Measurements from ENCODE around the gene ARHGEF7. TPM values are rescaled to one million over a fixed set of nuclear protein-coding genes. Genes with fewer than 3 reads are reported as not detected.

Gene ARHGEF7
- total and polyA plus RNA-seq, 2 experiments from 2014 or later: 23.6 to 58.9 TPM

GRCh38 chr13:111291908-111292307, 176.8 kb downstream of the ARHGEF7 start:
- no peaks in the 10 kb centered on the region for H3K9me2 ChIP-seq (ENCODE audit: insufficient read depth)
- no peaks in the 10 kb centered on the region for H3K36me3 ChIP-seq (ENCODE audit: insufficient read depth)
- H3K79me2 ChIP-seq (replicated peaks; ENCODE audit: insufficient read depth): no peaks in the 10 kb centered on the region; the same call in 1 of the 2 replicates
- H3F3A ChIP-seq (replicated peaks; ENCODE audit: low read depth): no peaks in the 10 kb centered on the region
- no peaks in the 10 kb centered on the region for H3K27me3 ChIP-seq (ENCODE audit: insufficient read depth)
- no peak overlapping the region for H2AFZ ChIP-seq
- H3K4me3 ChIP-seq: no peak overlapping the region
- DNase-seq (ENCODE audit: low spot score): no peak
- H3K4me2 ChIP-seq: no peak overlapping the region
- H4K20me1 ChIP-seq (replicated peaks; ENCODE audit: insufficient read depth): no peaks in the 10 kb centered on the region; the same call in 1 of the 2 replicates
- TF ChIP-seq POLR2AphosphoS5 (IDR thresholded peaks at IDR 0.05; ENCODE audit: low read depth) (no peak), EZH2 (IDR thresholded peaks at IDR 0.05; ENCODE audit: low read depth, unreplicated experiment) (no peak), EZH2phosphoT487 (IDR thresholded peaks at IDR 0.05; ENCODE audit: unreplicated experiment) (no peak), CREB1 (CRISPR knock-in tag; IDR thresholded peaks at IDR 0.05; ENCODE audit: low read depth) (no peak), ZNF114 (CRISPR knock-in tag; IDR thresholded peaks at IDR 0.05) (no peak), ZNF331 (CRISPR knock-in tag; IDR thresholded peaks at IDR 0.05; ENCODE audit: low read depth) (no peak), NANOG (IDR thresholded peaks at IDR 0.05; ENCODE audit: borderline replicate concordance) (no peak)
- TF ChIP-seq, protein P1, sequence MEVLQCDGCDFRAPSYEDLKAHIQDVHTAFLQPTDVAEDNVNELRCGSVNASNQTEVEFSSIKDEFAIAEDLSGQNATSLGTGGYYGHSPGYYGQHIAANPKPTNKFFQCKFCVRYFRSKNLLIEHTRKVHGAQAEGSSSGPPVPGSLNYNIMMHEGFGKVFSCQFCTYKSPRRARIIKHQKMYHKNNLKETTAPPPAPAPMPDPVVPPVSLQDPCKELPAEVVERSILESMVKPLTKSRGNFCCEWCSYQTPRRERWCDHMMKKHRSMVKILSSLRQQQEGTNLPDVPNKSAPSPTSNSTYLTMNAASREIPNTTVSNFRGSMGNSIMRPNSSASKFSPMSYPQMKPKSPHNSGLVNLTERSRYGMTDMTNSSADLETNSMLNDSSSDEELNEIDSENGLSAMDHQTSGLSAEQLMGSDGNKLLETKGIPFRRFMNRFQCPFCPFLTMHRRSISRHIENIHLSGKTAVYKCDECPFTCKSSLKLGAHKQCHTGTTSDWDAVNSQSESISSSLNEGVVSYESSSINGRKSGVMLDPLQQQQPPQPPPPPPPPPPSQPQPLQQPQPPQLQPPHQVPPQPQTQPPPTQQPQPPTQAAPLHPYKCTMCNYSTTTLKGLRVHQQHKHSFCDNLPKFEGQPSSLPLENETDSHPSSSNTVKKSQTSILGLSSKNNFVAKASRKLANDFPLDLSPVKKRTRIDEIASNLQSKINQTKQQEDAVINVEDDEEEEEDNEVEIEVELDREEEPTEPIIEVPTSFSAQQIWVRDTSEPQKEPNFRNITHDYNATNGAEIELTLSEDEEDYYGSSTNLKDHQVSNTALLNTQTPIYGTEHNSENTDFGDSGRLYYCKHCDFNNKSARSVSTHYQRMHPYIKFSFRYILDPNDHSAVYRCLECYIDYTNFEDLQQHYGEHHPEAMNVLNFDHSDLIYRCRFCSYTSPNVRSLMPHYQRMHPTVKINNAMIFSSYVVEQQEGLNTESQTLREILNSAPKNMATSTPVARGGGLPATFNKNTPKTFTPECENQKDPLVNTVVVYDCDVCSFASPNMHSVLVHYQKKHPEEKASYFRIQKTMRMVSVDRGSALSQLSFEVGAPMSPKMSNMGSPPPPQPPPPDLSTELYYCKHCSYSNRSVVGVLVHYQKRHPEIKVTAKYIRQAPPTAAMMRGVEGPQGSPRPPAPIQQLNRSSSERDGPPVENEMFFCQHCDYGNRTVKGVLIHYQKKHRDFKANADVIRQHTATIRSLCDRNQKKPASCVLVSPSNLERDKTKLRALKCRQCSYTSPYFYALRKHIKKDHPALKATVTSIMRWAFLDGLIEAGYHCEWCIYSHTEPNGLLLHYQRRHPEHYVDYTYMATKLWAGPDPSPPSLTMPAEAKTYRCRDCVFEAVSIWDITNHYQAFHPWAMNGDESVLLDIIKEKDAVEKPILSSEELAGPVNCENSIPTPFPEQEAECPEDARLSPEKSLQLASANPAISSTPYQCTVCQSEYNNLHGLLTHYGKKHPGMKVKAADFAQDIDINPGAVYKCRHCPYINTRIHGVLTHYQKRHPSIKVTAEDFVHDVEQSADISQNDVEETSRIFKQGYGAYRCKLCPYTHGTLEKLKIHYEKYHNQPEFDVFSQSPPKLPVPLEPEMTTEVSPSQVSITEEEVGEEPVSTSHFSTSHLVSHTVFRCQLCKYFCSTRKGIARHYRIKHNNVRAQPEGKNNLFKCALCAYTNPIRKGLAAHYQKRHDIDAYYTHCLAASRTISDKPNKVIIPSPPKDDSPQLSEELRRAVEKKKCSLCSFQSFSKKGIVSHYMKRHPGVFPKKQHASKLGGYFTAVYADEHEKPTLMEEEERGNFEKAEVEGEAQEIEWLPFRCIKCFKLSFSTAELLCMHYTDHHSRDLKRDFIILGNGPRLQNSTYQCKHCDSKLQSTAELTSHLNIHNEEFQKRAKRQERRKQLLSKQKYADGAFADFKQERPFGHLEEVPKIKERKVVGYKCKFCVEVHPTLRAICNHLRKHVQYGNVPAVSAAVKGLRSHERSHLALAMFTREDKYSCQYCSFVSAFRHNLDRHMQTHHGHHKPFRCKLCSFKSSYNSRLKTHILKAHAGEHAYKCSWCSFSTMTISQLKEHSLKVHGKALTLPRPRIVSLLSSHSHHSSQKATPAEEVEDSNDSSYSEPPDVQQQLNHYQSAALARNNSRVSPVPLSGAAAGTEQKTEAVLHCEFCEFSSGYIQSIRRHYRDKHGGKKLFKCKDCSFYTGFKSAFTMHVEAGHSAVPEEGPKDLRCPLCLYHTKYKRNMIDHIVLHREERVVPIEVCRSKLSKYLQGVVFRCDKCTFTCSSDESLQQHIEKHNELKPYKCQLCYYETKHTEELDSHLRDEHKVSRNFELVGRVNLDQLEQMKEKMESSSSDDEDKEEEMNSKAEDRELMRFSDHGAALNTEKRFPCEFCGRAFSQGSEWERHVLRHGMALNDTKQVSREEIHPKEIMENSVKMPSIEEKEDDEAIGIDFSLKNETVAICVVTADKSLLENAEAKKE (CRISPR knock-in tag; IDR thresholded peaks at IDR 0.05): no peak
- TF ChIP-seq, protein P2, sequence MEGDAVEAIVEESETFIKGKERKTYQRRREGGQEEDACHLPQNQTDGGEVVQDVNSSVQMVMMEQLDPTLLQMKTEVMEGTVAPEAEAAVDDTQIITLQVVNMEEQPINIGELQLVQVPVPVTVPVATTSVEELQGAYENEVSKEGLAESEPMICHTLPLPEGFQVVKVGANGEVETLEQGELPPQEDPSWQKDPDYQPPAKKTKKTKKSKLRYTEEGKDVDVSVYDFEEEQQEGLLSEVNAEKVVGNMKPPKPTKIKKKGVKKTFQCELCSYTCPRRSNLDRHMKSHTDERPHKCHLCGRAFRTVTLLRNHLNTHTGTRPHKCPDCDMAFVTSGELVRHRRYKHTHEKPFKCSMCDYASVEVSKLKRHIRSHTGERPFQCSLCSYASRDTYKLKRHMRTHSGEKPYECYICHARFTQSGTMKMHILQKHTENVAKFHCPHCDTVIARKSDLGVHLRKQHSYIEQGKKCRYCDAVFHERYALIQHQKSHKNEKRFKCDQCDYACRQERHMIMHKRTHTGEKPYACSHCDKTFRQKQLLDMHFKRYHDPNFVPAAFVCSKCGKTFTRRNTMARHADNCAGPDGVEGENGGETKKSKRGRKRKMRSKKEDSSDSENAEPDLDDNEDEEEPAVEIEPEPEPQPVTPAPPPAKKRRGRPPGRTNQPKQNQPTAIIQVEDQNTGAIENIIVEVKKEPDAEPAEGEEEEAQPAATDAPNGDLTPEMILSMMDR (conservative IDR thresholded peaks at IDR 0.05; ENCODE audit: low read depth in 2 of 2): no peak
- TF ChIP-seq, protein P3, sequence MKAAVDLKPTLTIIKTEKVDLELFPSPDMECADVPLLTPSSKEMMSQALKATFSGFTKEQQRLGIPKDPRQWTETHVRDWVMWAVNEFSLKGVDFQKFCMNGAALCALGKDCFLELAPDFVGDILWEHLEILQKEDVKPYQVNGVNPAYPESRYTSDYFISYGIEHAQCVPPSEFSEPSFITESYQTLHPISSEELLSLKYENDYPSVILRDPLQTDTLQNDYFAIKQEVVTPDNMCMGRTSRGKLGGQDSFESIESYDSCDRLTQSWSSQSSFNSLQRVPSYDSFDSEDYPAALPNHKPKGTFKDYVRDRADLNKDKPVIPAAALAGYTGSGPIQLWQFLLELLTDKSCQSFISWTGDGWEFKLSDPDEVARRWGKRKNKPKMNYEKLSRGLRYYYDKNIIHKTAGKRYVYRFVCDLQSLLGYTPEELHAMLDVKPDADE (IDR thresholded peaks at IDR 0.05): no peak
- TF ChIP-seq, protein P4, sequence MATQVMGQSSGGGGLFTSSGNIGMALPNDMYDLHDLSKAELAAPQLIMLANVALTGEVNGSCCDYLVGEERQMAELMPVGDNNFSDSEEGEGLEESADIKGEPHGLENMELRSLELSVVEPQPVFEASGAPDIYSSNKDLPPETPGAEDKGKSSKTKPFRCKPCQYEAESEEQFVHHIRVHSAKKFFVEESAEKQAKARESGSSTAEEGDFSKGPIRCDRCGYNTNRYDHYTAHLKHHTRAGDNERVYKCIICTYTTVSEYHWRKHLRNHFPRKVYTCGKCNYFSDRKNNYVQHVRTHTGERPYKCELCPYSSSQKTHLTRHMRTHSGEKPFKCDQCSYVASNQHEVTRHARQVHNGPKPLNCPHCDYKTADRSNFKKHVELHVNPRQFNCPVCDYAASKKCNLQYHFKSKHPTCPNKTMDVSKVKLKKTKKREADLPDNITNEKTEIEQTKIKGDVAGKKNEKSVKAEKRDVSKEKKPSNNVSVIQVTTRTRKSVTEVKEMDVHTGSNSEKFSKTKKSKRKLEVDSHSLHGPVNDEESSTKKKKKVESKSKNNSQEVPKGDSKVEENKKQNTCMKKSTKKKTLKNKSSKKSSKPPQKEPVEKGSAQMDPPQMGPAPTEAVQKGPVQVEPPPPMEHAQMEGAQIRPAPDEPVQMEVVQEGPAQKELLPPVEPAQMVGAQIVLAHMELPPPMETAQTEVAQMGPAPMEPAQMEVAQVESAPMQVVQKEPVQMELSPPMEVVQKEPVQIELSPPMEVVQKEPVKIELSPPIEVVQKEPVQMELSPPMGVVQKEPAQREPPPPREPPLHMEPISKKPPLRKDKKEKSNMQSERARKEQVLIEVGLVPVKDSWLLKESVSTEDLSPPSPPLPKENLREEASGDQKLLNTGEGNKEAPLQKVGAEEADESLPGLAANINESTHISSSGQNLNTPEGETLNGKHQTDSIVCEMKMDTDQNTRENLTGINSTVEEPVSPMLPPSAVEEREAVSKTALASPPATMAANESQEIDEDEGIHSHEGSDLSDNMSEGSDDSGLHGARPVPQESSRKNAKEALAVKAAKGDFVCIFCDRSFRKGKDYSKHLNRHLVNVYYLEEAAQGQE (IDR thresholded peaks at IDR 0.05; ENCODE audit: unreplicated experiment): no peak
- peaks cover 23% of the 10 kb centered on the region for H3K36me3 Mint-ChIP-seq (ENCODE audit: low read depth)
- H3K9me3 Mint-ChIP-seq: no peaks in the 10 kb centered on the region; the same call in 2 of the 3 replicates
- H3K27me3 Mint-ChIP-seq (ENCODE audit: insufficient read depth, low read depth, poor library complexity): peaks cover 2% of the 10 kb centered on the region
- no peak overlapping the region for H3K27ac ChIP-seq (ENCODE audit: low read depth)
- H3K4me1 ChIP-seq (ENCODE audit: insufficient read depth): no peaks in the 10 kb centered on the region
- no peak for ATAC-seq
- H3K4me1 Mint-ChIP-seq: no peaks in the 10 kb centered on the region
- no peak overlapping the region for H3K27ac Mint-ChIP-seq
- H3K4me3 Mint-ChIP-seq: no peak overlapping the region

All from GM23338 (cell line).